MM.1S (cell line): ENCODE measurements around the gene SSBP3.

Source experiments
- EZH2 ChIP-seq: fragments of 300-600 bp; sonication (generic); optimal IDR thresholded peaks from 2 replicates; pipeline ENCODE3; 2017; ENCODE audit warnings: low read depth, mild to moderate bottlenecking, antibody characterized with exemption, low read length, mixed read lengths
- EZH2phosphoT487 ChIP-seq: fragments of 300-600 bp; sonication (generic); IDR thresholded peaks from 2 replicates; pipeline ENCODE4 v1.6.1; 2018; ENCODE audit warnings: antibody characterized with exemption, low read length
- TF ChIP-seq, protein P1 (sequence below): fragments of 300-600 bp; sonication (generic); IDR thresholded peaks from 2 replicates; pipeline ENCODE4 v1.5.1; 2016; ENCODE audit warnings: antibody characterized with exemption, low read length, mixed read lengths

GRCh38 chr1:54365847-54366246, 40.3 kb downstream of the SSBP3 start:
- TF ChIP-seq, protein P1, sequence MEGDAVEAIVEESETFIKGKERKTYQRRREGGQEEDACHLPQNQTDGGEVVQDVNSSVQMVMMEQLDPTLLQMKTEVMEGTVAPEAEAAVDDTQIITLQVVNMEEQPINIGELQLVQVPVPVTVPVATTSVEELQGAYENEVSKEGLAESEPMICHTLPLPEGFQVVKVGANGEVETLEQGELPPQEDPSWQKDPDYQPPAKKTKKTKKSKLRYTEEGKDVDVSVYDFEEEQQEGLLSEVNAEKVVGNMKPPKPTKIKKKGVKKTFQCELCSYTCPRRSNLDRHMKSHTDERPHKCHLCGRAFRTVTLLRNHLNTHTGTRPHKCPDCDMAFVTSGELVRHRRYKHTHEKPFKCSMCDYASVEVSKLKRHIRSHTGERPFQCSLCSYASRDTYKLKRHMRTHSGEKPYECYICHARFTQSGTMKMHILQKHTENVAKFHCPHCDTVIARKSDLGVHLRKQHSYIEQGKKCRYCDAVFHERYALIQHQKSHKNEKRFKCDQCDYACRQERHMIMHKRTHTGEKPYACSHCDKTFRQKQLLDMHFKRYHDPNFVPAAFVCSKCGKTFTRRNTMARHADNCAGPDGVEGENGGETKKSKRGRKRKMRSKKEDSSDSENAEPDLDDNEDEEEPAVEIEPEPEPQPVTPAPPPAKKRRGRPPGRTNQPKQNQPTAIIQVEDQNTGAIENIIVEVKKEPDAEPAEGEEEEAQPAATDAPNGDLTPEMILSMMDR: no peak
- no peak for TF ChIP-seq EZH2
- no peak for TF ChIP-seq EZH2phosphoT487
